HEK293 (cell line): ENCODE data around the gene ELF1.
A peak's percentile ranks its signal among the peaks of the same experiment; 100 is the strongest.

Experiments
- BCL6B ChIP-seq: fragments of 450-650 bp; formaldehyde crosslinking; IDR thresholded peaks from 2 replicates; pipeline ENCODE4 v1.5.1; 2017; ENCODE audit warnings: missing biosample characterization, missing genetic modification characterization
- EGR2 ChIP-seq: fragments of 450-650 bp; formaldehyde crosslinking; IDR thresholded peaks from 2 replicates; pipeline ENCODE4 v1.5.1; 2016; ENCODE audit warnings: low read depth, missing biosample characterization, missing genetic modification characterization
- GLI4 ChIP-seq: fragments of 450-650 bp; formaldehyde crosslinking; IDR thresholded peaks from 2 replicates; pipeline ENCODE4 v1.5.1; 2016; ENCODE audit warnings: missing biosample characterization, missing genetic modification characterization
- KLF10 ChIP-seq: fragments of 450-650 bp; IDR thresholded peaks from 2 replicates; pipeline ENCODE4 v1.5.1; 2018; ENCODE audit warnings: missing biosample characterization, mild to moderate bottlenecking, missing genetic modification characterization
- MEIS1 ChIP-seq: sonication (generic); formaldehyde crosslinking; IDR thresholded peaks from 2 replicates; pipeline ENCODE4 v1.8.1; 2022; ENCODE audit warnings: missing genetic modification reagents, mild to moderate bottlenecking, borderline replicate concordance
- MYNN ChIP-seq: fragments of 450-650 bp; formaldehyde crosslinking; IDR thresholded peaks from 2 replicates; pipeline ENCODE4 v1.5.1; 2016; ENCODE audit warnings: missing biosample characterization, missing genetic modification characterization, borderline replicate concordance
- REST ChIP-seq: fragments of 450-650 bp; formaldehyde crosslinking; IDR thresholded peaks from 2 replicates; pipeline ENCODE4 v1.5.1; 2016; ENCODE audit warnings: missing biosample characterization, missing genetic modification characterization
- SETDB1 ChIP-seq: IDR thresholded peaks from one replicate; pipeline ENCODE4 v1.6.1; 2017; ENCODE audit warnings: mild to moderate bottlenecking, low read length, moderate library complexity, mixed read lengths; ENCODE audit not compliant: insufficient read length
- TCF7L2 ChIP-seq: IDR thresholded peaks from 2 replicates; pipeline ENCODE4 v1.6.1; 2011; ENCODE audit warnings: low read depth, mild to moderate bottlenecking, inconsistent platforms, low read length, moderate library complexity, borderline replicate concordance
- TSHZ1 ChIP-seq: fragments of 450-650 bp; formaldehyde crosslinking; IDR thresholded peaks from 2 replicates; pipeline ENCODE4 v1.5.1; 2016; ENCODE audit warnings: missing biosample characterization, missing genetic modification characterization, borderline replicate concordance
- YY2 ChIP-seq: fragments of 450-650 bp; formaldehyde crosslinking; IDR thresholded peaks from 2 replicates; pipeline ENCODE4 v1.5.1; 2016; ENCODE audit warnings: missing biosample characterization, missing genetic modification characterization
- ZBTB20 ChIP-seq: fragments of 450-650 bp; formaldehyde crosslinking; IDR thresholded peaks from 2 replicates; pipeline ENCODE4 v1.5.1; 2016; ENCODE audit warnings: missing biosample characterization, missing genetic modification characterization
- ZBTB44 ChIP-seq: fragments of 450-650 bp; IDR thresholded peaks from 2 replicates; pipeline ENCODE4 v1.5.1; 2018; ENCODE audit warnings: missing biosample characterization, mild to moderate bottlenecking, missing genetic modification characterization
- ZFHX2 ChIP-seq: fragments of 450-650 bp; formaldehyde crosslinking; conservative IDR thresholded peaks from 2 replicates; pipeline ENCODE4 v1.5.1; 2016; ENCODE audit warnings: missing biosample characterization, missing genetic modification characterization
- ZFP69B ChIP-seq: fragments of 450-650 bp; formaldehyde crosslinking; IDR thresholded peaks from 2 replicates; pipeline ENCODE4 v1.5.1; 2016; ENCODE audit warnings: missing biosample characterization, missing genetic modification characterization
- ZNF138 ChIP-seq: fragments of 450-650 bp; formaldehyde crosslinking; IDR thresholded peaks from 2 replicates; pipeline ENCODE4 v1.5.1; 2016; ENCODE audit warnings: missing biosample characterization, missing genetic modification characterization, borderline replicate concordance
- ZNF157 ChIP-seq: fragments of 450-650 bp; formaldehyde crosslinking; IDR thresholded peaks from 2 replicates; pipeline ENCODE4 v1.5.1; 2016; ENCODE audit warnings: missing biosample characterization, missing genetic modification characterization
- ZNF266 ChIP-seq: fragments of 450-650 bp; formaldehyde crosslinking; IDR thresholded peaks from 2 replicates; pipeline ENCODE4 v1.5.1; 2016; ENCODE audit warnings: missing biosample characterization, missing genetic modification characterization, low read depth
- ZNF311 ChIP-seq: fragments of 450-650 bp; formaldehyde crosslinking; IDR thresholded peaks from 2 replicates; pipeline ENCODE4 v1.5.1; 2017; ENCODE audit warnings: missing biosample characterization, missing genetic modification characterization, borderline replicate concordance
- ZNF354C ChIP-seq: fragments of 450-650 bp; formaldehyde crosslinking; IDR thresholded peaks from 2 replicates; pipeline ENCODE4 v1.5.1; 2016; ENCODE audit warnings: missing biosample characterization, missing genetic modification characterization, low read depth, borderline replicate concordance
- ZNF391 ChIP-seq: fragments of 450-650 bp; formaldehyde crosslinking; IDR thresholded peaks from 2 replicates; pipeline ENCODE4 v1.5.1; 2016; ENCODE audit warnings: low read depth, missing biosample characterization, missing genetic modification characterization, borderline replicate concordance
- ZNF530 ChIP-seq: fragments of 450-650 bp; formaldehyde crosslinking; IDR thresholded peaks from 2 replicates; pipeline ENCODE4 v1.5.1; 2016; ENCODE audit warnings: low read depth, missing biosample characterization, missing genetic modification characterization
- ZNF544 ChIP-seq: fragments of 450-650 bp; formaldehyde crosslinking; IDR thresholded peaks from 2 replicates; pipeline ENCODE4 v1.5.0; 2017; ENCODE audit warnings: missing biosample characterization, missing genetic modification characterization
- ZNF561 ChIP-seq: fragments of 450-650 bp; IDR thresholded peaks from 2 replicates; pipeline ENCODE4 v1.5.1; 2018; ENCODE audit warnings: missing biosample characterization, missing genetic modification characterization, borderline replicate concordance
- ZNF580 ChIP-seq: fragments of 450-650 bp; formaldehyde crosslinking; IDR thresholded peaks from 2 replicates; pipeline ENCODE4 v1.5.1; 2016; ENCODE audit warnings: missing biosample characterization, missing genetic modification characterization
- ZNF704 ChIP-seq: fragments of 450-650 bp; formaldehyde crosslinking; IDR thresholded peaks from 2 replicates; pipeline ENCODE4 v1.5.1; 2016; ENCODE audit warnings: missing biosample characterization, missing genetic modification characterization
- ZSCAN4 ChIP-seq: fragments of 450-650 bp; formaldehyde crosslinking; IDR thresholded peaks from 2 replicates; pipeline ENCODE4 v1.5.1; 2017; ENCODE audit warnings: missing biosample characterization, missing genetic modification characterization

Gene ELF1

GRCh38 chr13:41060082-41060723, 41.1 kb upstream of the ELF1 start (continued):
- TF ChIP-seq ZNF391 (tag by site-specific recombination) (no peak), KLF10 (tag by site-specific recombination) (0 out of 2 replicates have a peak, but pooled peaks have one; percentile 52), BCL6B (no peak), REST (tag by site-specific recombination) (no peak), ZNF157 (no peak), TSHZ1 (no peak), ZSCAN4 (no peak), YY2 (tag by site-specific recombination) (no peak), ZNF354C (tag by site-specific recombination) (no peak), ZNF704 (no peak), EGR2 (peak; percentile 77), GLI4 (tag by site-specific recombination) (no peak), ZNF544 (tag by site-specific recombination) (no peak), MYNN (tag by site-specific recombination) (no peak; the same call in 1 of the 2 replicates), ZNF266 (tag by site-specific recombination) (no peak), ZFP69B (tag by site-specific recombination) (peak; percentile 99), ZNF138 (tag by site-specific recombination) (no peak), ZNF580 (peak; percentile 68; the same call in 1 of the 2 replicates), ZNF530 (no peak), ZFHX2 (peak; percentile 77), TCF7L2 (no peak), ZNF311 (tag by site-specific recombination) (no peak), MEIS1 (no peak), SETDB1 (no peak), ZBTB44 (tag by site-specific recombination) (no peak), ZNF561 (tag by site-specific recombination) (peak; percentile 73; the same call in 1 of the 2 replicates), ZBTB20 (tag by site-specific recombination) (peak; percentile 91)
